K562 (cell line): Measurements from ENCODE around the gene PLEKHA8. TPM values are rescaled to one million over a fixed set of nuclear protein-coding genes. Genes with fewer than 3 reads are reported as not detected.

ENCODE experiments used
- ATF1 ChIP-seq, 2 experiments: fragments of 450-650 bp in 1 of 2; IDR thresholded peaks; 2 replicates each; pipeline ENCODE4 v1.6.1; 2016; ENCODE audit warnings: missing compliant biosample characterization in 1 of 2, missing genetic modification characterization in 1 of 2
- EGR1 ChIP-seq: fragments of 450-650 bp; conservative IDR thresholded peaks from 2 replicates; pipeline ENCODE4 v1.6.1; 2017; ENCODE audit warnings: mild to moderate bottlenecking
- KAT8 ChIP-seq: fragments of 450-650 bp; IDR thresholded peaks from 2 replicates; pipeline ENCODE4 v1.6.1; 2016; ENCODE audit warnings: low read depth, mild to moderate bottlenecking
- MCM3 ChIP-seq: fragments of 450-650 bp; IDR thresholded peaks from 2 replicates; pipeline ENCODE4 v1.6.1; 2016
- SPI1 ChIP-seq: IDR thresholded peaks from 2 replicates; pipeline ENCODE4 v1.6.1; 2011; ENCODE audit warnings: low read depth, low read length, control low read depth, borderline replicate concordance
- SREBF2 ChIP-seq: sonication (generic); formaldehyde crosslinking; IDR thresholded peaks from 2 replicates; pipeline ENCODE4 v1.4.0; 2020; ENCODE audit warnings: mild to moderate bottlenecking, missing genetic modification reagents
- STAT5B ChIP-seq: fragments of 250-450 bp; sonication (Bioruptor Pico); IDR thresholded peaks from 2 replicates; pipeline ENCODE4 v1.8.0; 2021; ENCODE audit warnings: mild to moderate bottlenecking, inconsistent platforms
- ZNF143 ChIP-seq: sonication (generic); formaldehyde crosslinking; IDR thresholded peaks from 2 replicates; pipeline ENCODE4 v1.9.0; 2022; ENCODE audit warnings: mild to moderate bottlenecking, missing genetic modification reagents
- ZNF23 ChIP-seq: fragments of 250-450 bp; sonication (Bioruptor Pico); IDR thresholded peaks from 2 replicates; pipeline ENCODE4 v1.4.0; 2020; ENCODE audit warnings: mild to moderate bottlenecking
- ZNF239 ChIP-seq: fragments of 250-450 bp; sonication (Bioruptor Pico); IDR thresholded peaks from 2 replicates; pipeline ENCODE4 v1.4.0; 2020; ENCODE audit warnings: mild to moderate bottlenecking
- ZNF436 ChIP-seq: fragments of 250-450, 450-650 bp; sonication (Bioruptor Pico); formaldehyde crosslinking; IDR thresholded peaks from 2 replicates; pipeline ENCODE4 v1.7.0; 2020; ENCODE audit warnings: mild to moderate bottlenecking
- polyA plus RNA-seq, 8 experiments: library from polyadenylated mRNA; depleted of rRNA in 4 of 8; stranded (reverse) in 5 of 8; unstranded in 3 of 8; fragments of >200 nt; fragmentation: Nextera tagmentation in 2 of 8; fragmentation: Illumina TruSeq in 1 of 8; extraction: Ambion mirVana in 2 of 8; extraction: Trizol in 1 of 8; gene quantifications; 2 replicates each; pipeline versions ENCODE4 v1.2.1 to v1.2.3, GENCODE V29; 2011 to 2014; ENCODE audit warnings: inconsistent platforms in 1 of 8, missing spikeins in 1 of 8
- total RNA-seq, 7 experiments: library from RNA; depleted of rRNA in 6 of 7; stranded (reverse); fragments of >200 nt in 6 of 7; fragmentation: Illumina TruSeq in 2 of 7; extraction: Trizol in 2 of 7; gene quantifications; 2 replicates each; pipeline versions ENCODE4 v1.2.1 to v1.2.3, GENCODE V29; 2011 to 2021; ENCODE audit warnings: low replicate concordance in 1 of 7
- TF ChIP-seq, protein P1 (sequence below): sonication (generic); formaldehyde crosslinking; IDR thresholded peaks from 2 replicates; pipeline ENCODE4 v1.8.0; 2022; ENCODE audit warnings: missing genetic modification reagents, mild to moderate bottlenecking, moderate library complexity, borderline replicate concordance
- TF ChIP-seq, protein P2 (sequence below): fragments of 250-450 bp; sonication (Bioruptor Pico); IDR thresholded peaks from 2 replicates; pipeline ENCODE4 v1.8.0; 2021; ENCODE audit warnings: borderline replicate concordance, mild to moderate bottlenecking, moderate library complexity; ENCODE audit not compliant: poor library complexity, severe bottlenecking
- TF ChIP-seq, protein P3 (sequence below): fragments of 250-450 bp; sonication (Bioruptor Pico); IDR thresholded peaks from 2 replicates; pipeline ENCODE4 v1.5.0; 2020; ENCODE audit warnings: mild to moderate bottlenecking, borderline replicate concordance
- TF ChIP-seq, protein P4 (sequence below): fragments of 450-650 bp; IDR thresholded peaks from 2 replicates; pipeline ENCODE4 v1.6.1; 2014; ENCODE audit warnings: low read depth, mild to moderate bottlenecking, moderate library complexity, borderline replicate concordance
- TF ChIP-seq, protein P5 (sequence below): sonication (generic); formaldehyde crosslinking; IDR thresholded peaks from 2 replicates; pipeline ENCODE4 v1.8.1; 2023; ENCODE audit warnings: missing genetic modification reagents, mild to moderate bottlenecking, borderline replicate concordance
- TF ChIP-seq, protein P6 (sequence below): fragments of 200-800 bp; sonication (Bioruptor generic); IDR thresholded peaks from 2 replicates; pipeline ENCODE4 v1.6.1; 2017; ENCODE audit warnings: missing genetic modification characterization, missing compliant biosample characterization

Gene PLEKHA8
- total and polyA plus RNA-seq, 9 of the 15 experiments (the other 6 are each of a cell fraction or from before 2014, with no cell fraction given) = 3.2 to 16.3 (median 11.8) TPM

DNA sequence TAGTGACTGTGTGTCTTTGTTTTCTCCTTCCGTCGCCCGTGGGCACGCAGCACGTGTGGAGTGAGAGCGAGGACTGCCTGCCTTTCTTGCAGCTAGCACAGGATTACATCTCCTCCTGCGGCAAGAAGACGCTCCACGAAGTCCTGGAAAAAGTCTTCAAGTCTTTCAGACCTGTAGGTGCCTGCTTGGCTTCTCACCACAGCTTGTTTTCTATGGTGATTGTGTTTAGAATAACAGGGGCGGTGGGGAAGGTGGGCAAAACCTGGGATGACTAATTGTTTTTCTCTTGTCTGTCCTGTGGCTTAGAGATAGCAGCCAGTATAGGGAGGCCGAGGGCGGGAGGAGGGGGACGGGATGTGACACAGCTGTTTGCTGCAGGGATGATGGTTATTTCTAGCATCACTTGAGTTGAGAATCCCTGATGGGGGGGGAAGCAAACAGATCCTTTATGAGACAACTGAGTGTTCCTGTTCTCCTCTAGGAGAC lies 118.0 kb downstream of the PLEKHA8 start (continued):
- TF ChIP-seq, protein P1, sequence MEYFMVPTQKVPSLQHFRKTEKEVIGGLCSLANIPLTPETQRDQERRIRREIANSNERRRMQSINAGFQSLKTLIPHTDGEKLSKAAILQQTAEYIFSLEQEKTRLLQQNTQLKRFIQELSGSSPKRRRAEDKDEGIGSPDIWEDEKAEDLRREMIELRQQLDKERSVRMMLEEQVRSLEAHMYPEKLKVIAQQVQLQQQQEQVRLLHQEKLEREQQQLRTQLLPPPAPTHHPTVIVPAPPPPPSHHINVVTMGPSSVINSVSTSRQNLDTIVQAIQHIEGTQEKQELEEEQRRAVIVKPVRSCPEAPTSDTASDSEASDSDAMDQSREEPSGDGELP (CRISPR knock-in tag) = peak; percentile 97
- no peak for TF ChIP-seq STAT5B (CRISPR knock-in tag)
- no peak for TF ChIP-seq ZNF23 (CRISPR knock-in tag)
- TF ChIP-seq MCM3 = no peak
- TF ChIP-seq, protein P2, sequence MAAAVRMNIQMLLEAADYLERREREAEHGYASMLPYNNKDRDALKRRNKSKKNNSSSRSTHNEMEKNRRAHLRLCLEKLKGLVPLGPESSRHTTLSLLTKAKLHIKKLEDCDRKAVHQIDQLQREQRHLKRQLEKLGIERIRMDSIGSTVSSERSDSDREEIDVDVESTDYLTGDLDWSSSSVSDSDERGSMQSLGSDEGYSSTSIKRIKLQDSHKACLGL (CRISPR knock-in tag) = no peak
- TF ChIP-seq, protein P3, sequence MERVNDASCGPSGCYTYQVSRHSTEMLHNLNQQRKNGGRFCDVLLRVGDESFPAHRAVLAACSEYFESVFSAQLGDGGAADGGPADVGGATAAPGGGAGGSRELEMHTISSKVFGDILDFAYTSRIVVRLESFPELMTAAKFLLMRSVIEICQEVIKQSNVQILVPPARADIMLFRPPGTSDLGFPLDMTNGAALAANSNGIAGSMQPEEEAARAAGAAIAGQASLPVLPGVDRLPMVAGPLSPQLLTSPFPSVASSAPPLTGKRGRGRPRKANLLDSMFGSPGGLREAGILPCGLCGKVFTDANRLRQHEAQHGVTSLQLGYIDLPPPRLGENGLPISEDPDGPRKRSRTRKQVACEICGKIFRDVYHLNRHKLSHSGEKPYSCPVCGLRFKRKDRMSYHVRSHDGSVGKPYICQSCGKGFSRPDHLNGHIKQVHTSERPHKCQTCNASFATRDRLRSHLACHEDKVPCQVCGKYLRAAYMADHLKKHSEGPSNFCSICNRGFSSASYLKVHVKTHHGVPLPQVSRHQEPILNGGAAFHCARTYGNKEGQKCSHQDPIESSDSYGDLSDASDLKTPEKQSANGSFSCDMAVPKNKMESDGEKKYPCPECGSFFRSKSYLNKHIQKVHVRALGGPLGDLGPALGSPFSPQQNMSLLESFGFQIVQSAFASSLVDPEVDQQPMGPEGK (CRISPR knock-in tag) = no peak
- no peak for TF ChIP-seq ZNF239 (CRISPR knock-in tag)
- no peak for TF ChIP-seq SPI1
- TF ChIP-seq, protein P4, sequence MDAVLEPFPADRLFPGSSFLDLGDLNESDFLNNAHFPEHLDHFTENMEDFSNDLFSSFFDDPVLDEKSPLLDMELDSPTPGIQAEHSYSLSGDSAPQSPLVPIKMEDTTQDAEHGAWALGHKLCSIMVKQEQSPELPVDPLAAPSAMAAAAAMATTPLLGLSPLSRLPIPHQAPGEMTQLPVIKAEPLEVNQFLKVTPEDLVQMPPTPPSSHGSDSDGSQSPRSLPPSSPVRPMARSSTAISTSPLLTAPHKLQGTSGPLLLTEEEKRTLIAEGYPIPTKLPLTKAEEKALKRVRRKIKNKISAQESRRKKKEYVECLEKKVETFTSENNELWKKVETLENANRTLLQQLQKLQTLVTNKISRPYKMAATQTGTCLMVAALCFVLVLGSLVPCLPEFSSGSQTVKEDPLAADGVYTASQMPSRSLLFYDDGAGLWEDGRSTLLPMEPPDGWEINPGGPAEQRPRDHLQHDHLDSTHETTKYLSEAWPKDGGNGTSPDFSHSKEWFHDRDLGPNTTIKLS = peak; percentile 27; the same call in 1 of the 2 replicates
- TF ChIP-seq, protein P5, sequence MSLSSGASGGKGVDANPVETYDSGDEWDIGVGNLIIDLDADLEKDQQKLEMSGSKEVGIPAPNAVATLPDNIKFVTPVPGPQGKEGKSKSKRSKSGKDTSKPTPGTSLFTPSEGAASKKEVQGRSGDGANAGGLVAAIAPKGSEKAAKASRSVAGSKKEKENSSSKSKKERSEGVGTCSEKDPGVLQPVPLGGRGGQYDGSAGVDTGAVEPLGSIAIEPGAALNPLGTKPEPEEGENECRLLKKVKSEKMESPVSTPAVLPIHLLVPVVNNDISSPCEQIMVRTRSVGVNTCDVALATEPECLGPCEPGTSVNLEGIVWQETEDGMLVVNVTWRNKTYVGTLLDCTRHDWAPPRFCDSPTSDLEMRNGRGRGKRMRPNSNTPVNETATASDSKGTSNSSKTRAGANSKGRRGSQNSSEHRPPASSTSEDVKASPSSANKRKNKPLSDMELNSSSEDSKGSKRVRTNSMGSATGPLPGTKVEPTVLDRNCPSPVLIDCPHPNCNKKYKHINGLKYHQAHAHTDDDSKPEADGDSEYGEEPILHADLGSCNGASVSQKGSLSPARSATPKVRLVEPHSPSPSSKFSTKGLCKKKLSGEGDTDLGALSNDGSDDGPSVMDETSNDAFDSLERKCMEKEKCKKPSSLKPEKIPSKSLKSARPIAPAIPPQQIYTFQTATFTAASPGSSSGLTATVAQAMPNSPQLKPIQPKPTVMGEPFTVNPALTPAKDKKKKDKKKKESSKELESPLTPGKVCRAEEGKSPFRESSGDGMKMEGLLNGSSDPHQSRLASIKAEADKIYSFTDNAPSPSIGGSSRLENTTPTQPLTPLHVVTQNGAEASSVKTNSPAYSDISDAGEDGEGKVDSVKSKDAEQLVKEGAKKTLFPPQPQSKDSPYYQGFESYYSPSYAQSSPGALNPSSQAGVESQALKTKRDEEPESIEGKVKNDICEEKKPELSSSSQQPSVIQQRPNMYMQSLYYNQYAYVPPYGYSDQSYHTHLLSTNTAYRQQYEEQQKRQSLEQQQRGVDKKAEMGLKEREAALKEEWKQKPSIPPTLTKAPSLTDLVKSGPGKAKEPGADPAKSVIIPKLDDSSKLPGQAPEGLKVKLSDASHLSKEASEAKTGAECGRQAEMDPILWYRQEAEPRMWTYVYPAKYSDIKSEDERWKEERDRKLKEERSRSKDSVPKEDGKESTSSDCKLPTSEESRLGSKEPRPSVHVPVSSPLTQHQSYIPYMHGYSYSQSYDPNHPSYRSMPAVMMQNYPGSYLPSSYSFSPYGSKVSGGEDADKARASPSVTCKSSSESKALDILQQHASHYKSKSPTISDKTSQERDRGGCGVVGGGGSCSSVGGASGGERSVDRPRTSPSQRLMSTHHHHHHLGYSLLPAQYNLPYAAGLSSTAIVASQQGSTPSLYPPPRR (CRISPR knock-in tag) = no peak
- TF ChIP-seq, protein P6, sequence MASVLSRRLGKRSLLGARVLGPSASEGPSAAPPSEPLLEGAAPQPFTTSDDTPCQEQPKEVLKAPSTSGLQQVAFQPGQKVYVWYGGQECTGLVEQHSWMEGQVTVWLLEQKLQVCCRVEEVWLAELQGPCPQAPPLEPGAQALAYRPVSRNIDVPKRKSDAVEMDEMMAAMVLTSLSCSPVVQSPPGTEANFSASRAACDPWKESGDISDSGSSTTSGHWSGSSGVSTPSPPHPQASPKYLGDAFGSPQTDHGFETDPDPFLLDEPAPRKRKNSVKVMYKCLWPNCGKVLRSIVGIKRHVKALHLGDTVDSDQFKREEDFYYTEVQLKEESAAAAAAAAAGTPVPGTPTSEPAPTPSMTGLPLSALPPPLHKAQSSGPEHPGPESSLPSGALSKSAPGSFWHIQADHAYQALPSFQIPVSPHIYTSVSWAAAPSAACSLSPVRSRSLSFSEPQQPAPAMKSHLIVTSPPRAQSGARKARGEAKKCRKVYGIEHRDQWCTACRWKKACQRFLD (CRISPR knock-in tag) = peak; percentile 27; the same call in 1 of the 2 replicates
- TF ChIP-seq ATF1 (CRISPR knock-in tag; IDR thresholded peaks at IDR 0.05) = no peak
- peak; percentile 43; the same call in 1 of the 2 replicates for TF ChIP-seq ATF1 (tag; IDR thresholded peaks at IDR 0.05)
- peak; percentile 78 for TF ChIP-seq EGR1
- no peak for TF ChIP-seq KAT8
- TF ChIP-seq ZNF143 (CRISPR knock-in tag) = no peak
- TF ChIP-seq SREBF2 (CRISPR knock-in tag) = no peak
- TF ChIP-seq ZNF436 (CRISPR knock-in tag) = no peak
